ENCODE results near the gene MARS1.
"Not testable (repeated sequence)": the region's sequence is repeated elsewhere in the genome, so short reads cannot be mapped to it uniquely, and the experiment has no call there.

Gene MARS1

GRCh38 chr12:57473886-57474285, 14.0 kb upstream of the MARS1 start:
- no peak for DNase-seq

DNA sequence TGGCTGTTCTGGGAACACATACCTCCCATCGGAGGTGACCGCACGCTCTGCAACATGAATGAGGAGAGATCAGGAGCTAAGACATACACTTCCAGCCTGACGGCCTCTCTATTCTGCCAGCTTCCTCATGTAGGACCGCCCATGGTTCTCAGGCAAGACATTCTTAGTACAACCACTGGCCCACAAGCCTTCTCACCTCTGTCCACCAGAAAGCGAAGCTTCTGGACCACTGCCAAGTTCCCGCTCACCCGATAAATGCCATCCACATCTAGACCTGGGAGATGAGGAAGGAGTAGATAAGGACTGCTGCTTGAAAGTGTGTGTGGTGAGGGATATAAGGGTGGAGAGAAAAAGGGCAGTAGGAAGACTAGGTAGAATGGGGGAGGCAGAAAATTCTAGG, 13.4 kb upstream of the MARS1 start:
- DNase-seq: no peak

GRCh38 chr12:57474862-57475261, 13.0 kb upstream of the MARS1 start:
- DNase-seq: peak; percentile 21

DNA sequence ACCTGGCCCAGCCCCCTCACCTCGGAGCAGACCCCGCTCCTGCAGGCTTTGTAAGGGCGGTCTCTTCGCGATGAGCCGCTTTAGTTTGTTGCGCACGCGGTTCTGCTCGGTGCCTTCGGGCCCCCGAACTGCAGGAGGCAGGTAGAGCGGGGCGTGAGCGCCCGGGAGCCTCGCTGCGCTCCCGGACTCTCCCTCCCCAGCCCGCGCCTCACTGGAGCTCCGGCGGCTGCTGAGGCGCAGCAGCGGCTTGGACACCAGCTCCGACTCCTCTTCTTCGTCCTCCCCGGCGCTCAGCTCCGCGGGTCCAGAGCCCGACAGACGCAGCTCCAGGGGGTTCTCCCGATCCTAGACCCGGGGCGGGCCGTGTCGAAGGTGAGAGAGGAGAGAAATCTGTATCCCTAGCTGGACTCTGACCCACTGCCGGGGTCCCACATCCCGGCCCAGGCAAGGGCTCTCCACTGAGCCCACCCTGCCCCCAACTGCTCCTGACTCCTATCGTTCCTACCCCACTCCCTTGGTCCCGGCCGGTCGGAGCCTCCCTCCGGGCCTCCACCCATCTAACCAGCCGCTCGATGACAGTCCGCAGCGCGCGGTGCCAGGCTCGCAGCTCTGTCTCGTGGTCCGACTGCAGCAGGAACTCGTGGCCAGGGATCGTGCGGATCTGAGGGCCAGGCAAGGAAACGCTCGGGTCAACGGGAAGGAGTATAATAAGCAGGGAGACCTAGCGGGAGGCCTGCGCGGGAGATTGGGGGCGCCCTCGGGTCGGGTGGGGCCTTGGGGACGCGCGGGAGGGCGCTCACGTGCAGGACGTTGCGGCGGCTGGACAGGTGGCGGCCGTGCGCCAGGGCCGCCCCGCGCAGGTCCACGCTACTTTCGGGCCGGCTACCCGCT, 12.4 kb upstream of the MARS1 start:
- DNase-seq: no peak

DNA sequence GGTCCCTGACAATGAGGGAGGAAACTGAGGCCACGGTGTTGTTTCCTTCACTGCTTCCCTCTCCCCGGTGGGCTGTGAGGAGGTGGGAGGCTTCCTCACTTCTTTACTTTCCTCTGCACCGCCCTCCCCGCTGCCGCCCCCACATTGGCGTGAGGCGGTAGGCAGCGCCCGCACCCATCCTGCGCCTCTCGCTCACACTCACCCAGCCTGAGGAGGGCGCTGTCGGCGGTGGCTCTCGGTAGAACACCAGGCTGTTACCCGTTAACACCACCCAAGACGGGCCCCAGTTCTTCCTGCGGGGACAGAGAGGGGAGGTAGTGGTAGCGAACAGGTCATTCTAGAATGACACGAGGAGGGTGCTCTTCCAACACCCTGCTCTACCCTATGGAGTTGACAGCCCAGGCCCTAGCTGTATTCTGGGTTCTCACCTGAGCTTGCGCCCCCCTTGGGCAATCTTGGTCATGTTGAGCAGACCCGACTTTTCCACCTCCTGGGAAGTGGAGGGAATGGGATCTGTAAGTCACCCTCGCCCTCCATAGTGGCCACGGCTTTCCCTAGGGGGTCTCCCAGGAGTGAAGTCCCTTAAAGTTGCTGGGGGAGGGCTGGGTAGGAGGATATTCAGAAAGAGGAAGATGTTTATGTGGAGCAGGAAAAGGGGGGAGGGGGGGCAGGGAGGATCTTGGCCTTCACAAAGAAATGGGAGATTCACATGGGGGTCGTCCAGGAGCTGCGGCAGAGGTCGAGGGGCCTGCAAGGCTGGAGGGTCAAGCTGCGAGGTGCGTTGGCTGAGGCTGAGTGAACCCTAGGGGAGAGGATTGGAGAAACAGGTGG, 11.5 kb upstream of the MARS1 start:
- DNase-seq: no peak

DNA sequence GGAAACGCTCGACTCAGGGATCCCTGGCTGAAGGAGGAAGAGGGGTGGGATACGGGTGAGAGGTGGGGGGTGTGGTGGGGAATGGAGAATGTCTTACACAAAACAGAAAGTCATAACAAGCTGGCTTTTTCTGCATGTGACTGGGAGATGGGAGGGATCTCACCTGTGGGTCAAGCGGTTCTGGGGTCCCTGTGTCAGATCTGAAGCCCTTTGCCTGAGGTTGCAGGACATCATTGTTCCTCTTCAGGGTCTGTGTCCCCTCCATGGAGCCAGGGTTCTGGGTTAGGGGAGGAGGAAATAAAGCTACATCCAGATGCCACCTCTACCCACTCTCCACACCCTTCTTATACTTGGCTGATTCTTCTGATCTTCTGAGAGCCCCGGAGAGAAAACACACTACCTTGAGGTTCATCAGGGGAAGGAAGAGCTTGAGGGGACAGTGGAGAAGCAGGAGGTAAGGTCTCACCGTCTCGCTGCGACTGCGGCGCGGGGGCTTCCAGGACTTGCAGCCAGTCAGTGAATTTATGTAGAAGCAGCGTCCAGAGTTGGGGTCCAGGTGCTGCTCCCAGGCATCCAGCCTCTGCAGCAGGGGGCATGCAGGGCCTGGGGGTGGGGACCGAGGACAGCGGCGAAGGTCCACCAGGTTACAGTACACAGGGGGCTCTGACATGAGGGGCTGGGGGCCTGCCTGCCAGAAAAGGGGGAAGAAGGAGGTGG, 10.7 kb upstream of the MARS1 start:
- no peak for DNase-seq

- no peak for DNase-seq
These were observed 9.9 kb upstream of the MARS1 start for GRCh38 chr12:57477710-57478681.

DNA sequence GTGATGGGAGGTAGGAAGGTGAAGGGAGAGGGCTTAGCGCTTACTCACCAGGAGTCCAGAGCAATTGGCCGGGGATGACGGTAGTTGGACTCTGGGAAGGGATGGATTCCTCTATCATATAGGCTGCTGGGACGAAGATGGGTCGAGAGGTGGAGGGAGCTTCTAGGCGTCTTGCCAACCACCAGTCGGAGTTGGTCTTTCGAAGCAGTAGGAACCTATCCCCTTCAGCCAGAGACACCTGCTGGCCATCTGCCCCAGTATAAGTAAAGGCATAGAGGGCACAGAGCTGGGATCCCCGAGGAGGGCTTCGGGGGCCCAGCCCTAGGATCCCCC, 8.9 kb upstream of the MARS1 start:
- no peak for DNase-seq

- DNase-seq: no peak
These were observed 8.3 kb upstream of the MARS1 start, which contains the start of gene ARHGAP9 for GRCh38 chr12:57479376-57480115. Gene ARHGAP9, minus strand, starts transcription at chr12:57479866. Its CDS starts 460 bp downstream, at chr12:57479406.

- DNase-seq: no peak
These were observed 6.2 kb upstream of the MARS1 start for GRCh38 chr12:57481671-57482070.

GRCh38 chr12:57483466-57483865, 4.4 kb upstream of the MARS1 start:
- no peak for DNase-seq

- no peak for DNase-seq
These were observed 2.2 kb upstream of the MARS1 start for GRCh38 chr12:57485695-57486094.

DNA sequence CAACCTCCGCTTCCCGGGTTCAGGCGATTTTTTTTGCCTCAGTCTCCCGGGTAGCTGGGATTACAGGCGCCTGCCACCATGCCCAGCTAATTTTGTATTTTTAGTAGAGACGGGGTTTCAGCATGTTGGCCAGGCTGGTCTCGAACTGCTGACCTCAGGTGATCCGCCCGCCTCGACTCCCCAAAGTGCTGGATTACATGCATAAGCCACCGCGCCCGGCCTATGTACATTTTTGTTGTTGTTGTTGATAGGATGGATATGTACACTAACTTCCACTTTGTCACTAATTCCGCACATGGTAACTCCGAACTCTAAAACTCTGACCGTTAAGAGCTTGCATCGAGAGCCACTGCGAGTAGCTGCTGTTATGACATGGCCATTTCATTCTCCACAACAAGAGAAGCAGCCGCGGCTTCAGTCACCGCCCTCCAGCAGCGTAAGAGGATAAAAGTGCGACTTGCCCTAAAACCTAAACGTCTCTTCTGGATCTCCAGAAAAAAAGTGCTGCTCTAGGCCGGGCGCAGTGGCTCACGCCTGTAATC, 742 bp upstream of the MARS1 start:
- DNase-seq: no peak

GRCh38 chr12:57488402-57489156, 711 bp downstream of the MARS1 start:
- no peak for DNase-seq

GRCh38 chr12:57489157-57489641, 1.3 kb downstream of the MARS1 start:
- DNase-seq: no peak

DNA sequence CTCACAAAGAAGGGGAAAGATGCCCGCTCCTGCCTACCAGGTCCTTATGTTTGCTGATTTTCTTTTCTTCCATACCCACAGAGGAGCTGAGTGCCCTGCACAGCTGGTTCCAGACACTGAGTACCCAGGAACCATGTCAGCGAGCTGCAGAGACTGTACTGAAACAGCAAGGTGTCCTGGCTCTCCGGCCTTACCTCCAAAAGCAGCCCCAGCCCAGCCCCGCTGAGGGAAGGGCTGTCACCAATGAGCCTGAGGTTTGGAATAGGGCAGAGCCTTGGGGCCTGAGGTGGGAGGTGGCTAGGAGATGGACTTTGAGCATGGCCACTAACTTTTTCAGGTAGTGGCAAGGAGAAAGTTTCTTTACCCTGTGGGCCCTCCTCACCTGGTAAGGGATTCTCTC, 2.3 kb downstream of the MARS1 start:
- DNase-seq: no peak

- DNase-seq: no peak
These were observed 3.8 kb downstream of the MARS1 start for GRCh38 chr12:57491393-57492280.

- not testable (repeated sequence) for DNase-seq
These were observed 7.3 kb downstream of the MARS1 start for GRCh38 chr12:57495051-57495701.

DNA sequence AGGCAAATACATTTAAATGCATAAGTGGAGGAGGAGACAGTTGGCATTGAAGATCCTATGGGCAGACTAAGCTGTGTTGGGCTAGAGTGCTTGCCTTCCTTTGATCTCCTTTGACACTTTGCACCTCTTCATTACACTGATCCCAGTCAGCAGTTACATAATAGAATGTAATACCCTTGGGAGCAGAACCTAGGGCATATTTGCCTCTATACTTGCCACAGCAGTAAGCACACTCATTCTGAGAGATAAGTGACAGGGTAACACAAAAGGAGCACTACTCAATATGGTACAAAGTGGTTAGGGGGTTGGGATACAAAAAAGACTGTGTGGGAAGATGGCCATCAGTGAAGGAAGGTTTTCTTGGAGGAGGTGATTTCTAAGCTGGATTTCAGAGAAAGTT, 9.0 kb downstream of the MARS1 start:
- DNase-seq: no peak

Data from NCI-H2029 (cell line).